Measurements from ENCODE around the gene HLA-DPA1.

The HLA-DPA1 gene

GRCh38 chr6:33017018-33017417, 56.4 kb downstream of the HLA-DPA1 start:
- DNase-seq (ENCODE audit: low read depth): no peak

GRCh38 chr6:33015798-33016197, 57.7 kb downstream of the HLA-DPA1 start:
- no peak for DNase-seq (ENCODE audit: low read depth)

GRCh38 chr6:33014841-33015634, 58.4 kb downstream of the HLA-DPA1 start:
- no peak for DNase-seq (ENCODE audit: low read depth)

Measured in activated T-cell treated with anti-CD3 and anti-CD28 coated beads for 48 hours (primary cell).